Right lobe of liver (tissue), 4 donors: Measurements from ENCODE around the gene PLA2G3.

Experiments
- POLR2A ChIP-seq: fragments of 450-650 bp; IDR thresholded peaks from one replicate; pipeline ENCODE4 v1.6.1; 2017; ENCODE audit warnings: antibody characterized with exemption, mild to moderate bottlenecking
- TF ChIP-seq, protein P1 (sequence below), 4 donors: fragments of 200-600 bp in 3 of 4; fragments of 450-650 bp in 1 of 4; IDR thresholded peaks; one replicate each; pipeline versions ENCODE4 v1.5.1 to v1.8.0; 2016 to 2022; ENCODE audit warnings: antibody characterized with exemption in 4 of 4, mild to moderate bottlenecking in 2 of 4
- donor health status: DM: no; HTN: no; CAD: no.
- donor health status: DM: no; HTN: no; CAD: no.
- donor health status: DM: no; HTN: yes; CAD: no.

GRCh38 chr22:31141551-31141950 lies 1.2 kb upstream of the PLA2G3 start:
- TF ChIP-seq, protein P1, sequence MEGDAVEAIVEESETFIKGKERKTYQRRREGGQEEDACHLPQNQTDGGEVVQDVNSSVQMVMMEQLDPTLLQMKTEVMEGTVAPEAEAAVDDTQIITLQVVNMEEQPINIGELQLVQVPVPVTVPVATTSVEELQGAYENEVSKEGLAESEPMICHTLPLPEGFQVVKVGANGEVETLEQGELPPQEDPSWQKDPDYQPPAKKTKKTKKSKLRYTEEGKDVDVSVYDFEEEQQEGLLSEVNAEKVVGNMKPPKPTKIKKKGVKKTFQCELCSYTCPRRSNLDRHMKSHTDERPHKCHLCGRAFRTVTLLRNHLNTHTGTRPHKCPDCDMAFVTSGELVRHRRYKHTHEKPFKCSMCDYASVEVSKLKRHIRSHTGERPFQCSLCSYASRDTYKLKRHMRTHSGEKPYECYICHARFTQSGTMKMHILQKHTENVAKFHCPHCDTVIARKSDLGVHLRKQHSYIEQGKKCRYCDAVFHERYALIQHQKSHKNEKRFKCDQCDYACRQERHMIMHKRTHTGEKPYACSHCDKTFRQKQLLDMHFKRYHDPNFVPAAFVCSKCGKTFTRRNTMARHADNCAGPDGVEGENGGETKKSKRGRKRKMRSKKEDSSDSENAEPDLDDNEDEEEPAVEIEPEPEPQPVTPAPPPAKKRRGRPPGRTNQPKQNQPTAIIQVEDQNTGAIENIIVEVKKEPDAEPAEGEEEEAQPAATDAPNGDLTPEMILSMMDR (IDR thresholded peaks at IDR 0.05) = no peak
- no peak for TF ChIP-seq POLR2A
